Endodermal cell (in vitro differentiated cells): ENCODE data around the gene C1QC. TPM values are rescaled to one million over a fixed set of nuclear protein-coding genes. Genes with fewer than 3 reads are reported as not detected.

Experiments
- DNase-seq: peaks from one replicate; pipeline ENCODE4 v3.0.0-alpha.2; 2017
- H3K27ac ChIP-seq: 2 replicates; pipeline ENCODE4 v1.5.1; 2013; ENCODE audit warnings: mild to moderate bottlenecking, low read depth, low read length, moderate library complexity
- H3K27me3 ChIP-seq: 2 replicates; pipeline ENCODE4 v1.6.1; 2013; ENCODE audit warnings: mild to moderate bottlenecking, low read length, moderate library complexity; ENCODE audit not compliant: insufficient read depth, control insufficient read depth, poor library complexity, severe bottlenecking
- H3K36me3 ChIP-seq: 2 replicates; pipeline ENCODE4 v1.7.0; 2013; ENCODE audit warnings: mild to moderate bottlenecking, low read length, moderate library complexity; ENCODE audit not compliant: control insufficient read depth, insufficient read depth
- H3K4me1 ChIP-seq: one replicate; pipeline ENCODE4 v1.7.0; 2013; ENCODE audit warnings: low read length; ENCODE audit not compliant: control insufficient read depth, insufficient read depth
- H3K4me3 ChIP-seq: 2 replicates; pipeline ENCODE4 v1.5.1; 2013; ENCODE audit warnings: mild to moderate bottlenecking, low read length, moderate library complexity
- H3K9ac ChIP-seq: 2 replicates; pipeline ENCODE4 v1.6.1; 2013; ENCODE audit warnings: mild to moderate bottlenecking, low read length, moderate library complexity; ENCODE audit not compliant: poor library complexity, severe bottlenecking; ENCODE audit errors: extremely low read depth
- H3K9me3 ChIP-seq: 2 replicates; pipeline ENCODE4 v1.6.1; 2013; ENCODE audit warnings: mild to moderate bottlenecking, low read length, moderate library complexity; ENCODE audit not compliant: control insufficient read depth
- H3K27ac Mint-ChIP-seq: 2 replicates; pipeline ENCODE4 v1.8.0; 2020; ENCODE audit warnings: mixed read lengths
- H3K27me3 Mint-ChIP-seq: 2 replicates; pipeline ENCODE4 v1.8.0; 2021; ENCODE audit warnings: mild to moderate bottlenecking, mixed read lengths; ENCODE audit not compliant: insufficient read depth
- H3K36me3 Mint-ChIP-seq: 2 replicates; pipeline ENCODE4 v1.8.0; 2020; ENCODE audit warnings: low read depth, mixed read lengths
- H3K4me1 Mint-ChIP-seq: 2 replicates; pipeline ENCODE4 v1.8.0; 2020; ENCODE audit warnings: mixed read lengths
- H3K4me3 Mint-ChIP-seq: 2 replicates; pipeline ENCODE4 v1.8.0; 2020; ENCODE audit warnings: mild to moderate bottlenecking, moderate library complexity, mixed read lengths
- H3K9me3 Mint-ChIP-seq: 2 replicates; pipeline ENCODE4 v1.8.0; 2020; ENCODE audit warnings: mild to moderate bottlenecking, mixed read lengths
- WGBS, 2 experiments: methylation state at CpG; one replicate each; pipeline versions ENCODE4 v1.1.5 to v1.1.7; 2013; ENCODE audit warnings: missing lambda C conversion rate in 2 of 2, mixed read lengths in 1 of 2; ENCODE audit not compliant: insufficient coverage in 1 of 2, insufficient read length in 1 of 2; 5-methylcytosine and 5-hydroxymethylcytosine counted together
- total RNA-seq, 2 donors: library from RNA; stranded (reverse); fragmentation: NEBNext Ultra II Directional in 1 of 2; extraction: Animal tissue kit (Norgen Biotek cat#: 25700) in 1 of 2; gene quantifications; 2 replicates in 1 of 2; 3 replicates in 1 of 2; pipeline ENCODE4 v1.2.1, GENCODE V29; 2021
- TF ChIP-seq, protein P1 (sequence below): fragments of 200-600 bp; sonication (generic); conservative IDR thresholded peaks from 2 replicates; pipeline ENCODE4 v1.5.0; 2021; ENCODE audit warnings: antibody characterized with exemption, mild to moderate bottlenecking

C1QC gene
- total RNA-seq, 2 donors from 2014 or later: not detected

DNA sequence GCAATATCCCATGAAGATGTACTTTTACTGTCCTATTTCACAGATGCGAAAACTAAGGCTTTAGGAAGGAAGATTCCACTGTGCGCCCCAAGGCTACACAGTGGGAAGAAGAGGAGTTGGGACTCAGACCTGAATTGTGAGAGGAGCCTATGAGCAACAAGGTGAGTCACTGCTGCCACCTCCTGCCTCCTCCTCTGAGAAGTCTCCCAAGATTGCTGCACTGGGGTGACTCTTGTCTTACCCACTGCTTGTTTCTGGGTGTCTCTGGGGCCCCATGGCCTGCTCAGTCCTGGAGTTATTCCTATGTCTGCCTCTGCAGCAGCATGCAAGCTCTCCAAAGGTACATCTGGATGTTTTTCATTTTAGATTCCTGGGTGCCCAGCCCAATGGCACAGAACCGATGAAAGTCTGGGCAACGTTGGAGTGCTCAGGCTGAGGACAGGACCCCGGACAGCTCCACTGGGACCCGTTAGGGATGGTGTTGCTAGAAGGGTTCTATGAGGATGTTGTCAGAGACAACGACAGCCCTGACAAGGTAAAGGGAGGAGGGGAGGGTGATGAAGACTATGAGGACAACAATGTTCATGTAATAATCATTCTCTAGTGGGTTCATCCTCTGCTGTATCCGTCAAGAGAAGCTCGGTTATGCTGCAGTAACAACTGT, 18.0 kb upstream of the C1QC start:
- DNase-seq: peak; percentile 88
- 52 to 54% methylated on average over 9 of the region's 9 CpGs for WGBS, 2 experiments
- Mint-ChIP-seq H3K36me3 (no peaks in the 10 kb centered on the region), H3K9me3 (no peaks in the 10 kb centered on the region), H3K4me3 (no peak overlapping the region), H3K27ac (no peak overlapping the region), H3K4me1 (peaks cover 29% of the 10 kb centered on the region), H3K27me3 (peaks cover 4% of the 10 kb centered on the region)
- Histone ChIP-seq H3K9me3 (no peaks in the 10 kb centered on the region), H3K9ac (no peak overlapping the region), H3K4me3 (no peak overlapping the region), H3K36me3 (no peaks in the 10 kb centered on the region), H3K4me1 (peaks cover 4% of the 10 kb centered on the region), H3K27me3 (no peaks in the 10 kb centered on the region), H3K27ac (no peak overlapping the region)
- TF ChIP-seq, protein P1, sequence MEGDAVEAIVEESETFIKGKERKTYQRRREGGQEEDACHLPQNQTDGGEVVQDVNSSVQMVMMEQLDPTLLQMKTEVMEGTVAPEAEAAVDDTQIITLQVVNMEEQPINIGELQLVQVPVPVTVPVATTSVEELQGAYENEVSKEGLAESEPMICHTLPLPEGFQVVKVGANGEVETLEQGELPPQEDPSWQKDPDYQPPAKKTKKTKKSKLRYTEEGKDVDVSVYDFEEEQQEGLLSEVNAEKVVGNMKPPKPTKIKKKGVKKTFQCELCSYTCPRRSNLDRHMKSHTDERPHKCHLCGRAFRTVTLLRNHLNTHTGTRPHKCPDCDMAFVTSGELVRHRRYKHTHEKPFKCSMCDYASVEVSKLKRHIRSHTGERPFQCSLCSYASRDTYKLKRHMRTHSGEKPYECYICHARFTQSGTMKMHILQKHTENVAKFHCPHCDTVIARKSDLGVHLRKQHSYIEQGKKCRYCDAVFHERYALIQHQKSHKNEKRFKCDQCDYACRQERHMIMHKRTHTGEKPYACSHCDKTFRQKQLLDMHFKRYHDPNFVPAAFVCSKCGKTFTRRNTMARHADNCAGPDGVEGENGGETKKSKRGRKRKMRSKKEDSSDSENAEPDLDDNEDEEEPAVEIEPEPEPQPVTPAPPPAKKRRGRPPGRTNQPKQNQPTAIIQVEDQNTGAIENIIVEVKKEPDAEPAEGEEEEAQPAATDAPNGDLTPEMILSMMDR: no peak

GRCh38 chr1:22626237-22627157, 16.9 kb upstream of the C1QC start:
- 32 to 33% methylated on average over 14 to 20 of the region's 20 CpGs for WGBS, 2 experiments
- no peak overlapping the region for H3K27ac ChIP-seq
- peak; percentile 70 for DNase-seq
- Mint-ChIP-seq H3K27me3 (peaks cover 4% of the 10 kb centered on the region), H3K27ac (no peak overlapping the region), H3K4me3 (no peak overlapping the region), H3K4me1 (peaks cover 29% of the 10 kb centered on the region), H3K36me3 (no peaks in the 10 kb centered on the region), H3K9me3 (no peaks in the 10 kb centered on the region)
- H3K4me3 ChIP-seq: no peak overlapping the region
- TF ChIP-seq, protein P1: no peak
- H3K4me1 ChIP-seq: peaks cover 4% of the 10 kb centered on the region
- no peaks in the 10 kb centered on the region for H3K27me3 ChIP-seq
- H3K36me3 ChIP-seq: no peaks in the 10 kb centered on the region
- H3K9ac ChIP-seq: no peak overlapping the region
- H3K9me3 ChIP-seq: no peaks in the 10 kb centered on the region

GRCh38 chr1:22627331-22627730, 16.1 kb upstream of the C1QC start:
- Mint-ChIP-seq H3K4me3 (no peak overlapping the region), H3K27ac (no peak overlapping the region), H3K9me3 (no peaks in the 10 kb centered on the region), H3K27me3 (peaks cover 4% of the 10 kb centered on the region), H3K36me3 (no peaks in the 10 kb centered on the region), H3K4me1 (peaks cover 32% of the 10 kb centered on the region)
- DNase-seq: no peak
- Histone ChIP-seq H3K4me3 (no peak overlapping the region), H3K4me1 (peaks cover 4% of the 10 kb centered on the region), H3K9me3 (no peaks in the 10 kb centered on the region), H3K27me3 (no peaks in the 10 kb centered on the region), H3K36me3 (no peaks in the 10 kb centered on the region), H3K27ac (no peak overlapping the region), H3K9ac (no peak overlapping the region)
- TF ChIP-seq, protein P1: no peak
- 74 to 83% methylated on average over 3 to 5 of the region's 5 CpGs for WGBS, 2 experiments
